Neuronal stem cell (in vitro differentiated cells): ENCODE measurements around the gene PLXNB3.
"Not testable (repeated sequence)": the region's sequence is repeated elsewhere in the genome, so short reads cannot be mapped to it uniquely, and the experiment has no call there.

Experiments
- DNase-seq: peaks from one replicate; pipeline ENCODE4 v3.0.0-alpha.2; 2013; ENCODE audit warnings: low spot score
- H2AFZ ChIP-seq: one replicate; pipeline ENCODE4 v1.6.1; 2013; ENCODE audit warnings: mild to moderate bottlenecking, low read length, inconsistent platforms
- H2AK5ac ChIP-seq: 2 replicates; pipeline ENCODE4 v1.6.1; 2013; ENCODE audit warnings: low read depth, mild to moderate bottlenecking, inconsistent platforms, low read length, moderate library complexity, mixed read lengths
- H2BK120ac ChIP-seq: 2 replicates; pipeline ENCODE4 v1.6.1; 2013; ENCODE audit warnings: low read depth, mild to moderate bottlenecking, inconsistent platforms, low read length, moderate library complexity, mixed read lengths
- H2BK12ac ChIP-seq: one replicate; pipeline ENCODE4 v1.6.1; 2013; ENCODE audit warnings: low read length, inconsistent platforms
- H2BK15ac ChIP-seq: 2 replicates; pipeline ENCODE4 v1.6.1; 2013; ENCODE audit warnings: mild to moderate bottlenecking, low read length, inconsistent platforms, mixed read lengths
- H2BK5ac ChIP-seq: one replicate; pipeline ENCODE4 v1.6.1; 2013; ENCODE audit warnings: inconsistent platforms, mild to moderate bottlenecking, low read length, moderate library complexity
- H3K14ac ChIP-seq: one replicate; pipeline ENCODE4 v1.6.1; 2013; ENCODE audit warnings: low read length, inconsistent platforms
- H3K18ac ChIP-seq: 2 replicates; pipeline ENCODE4 v1.6.1; 2013; ENCODE audit warnings: low read length, inconsistent platforms
- H3K23ac ChIP-seq: 2 replicates; pipeline ENCODE4 v1.6.1; 2013; ENCODE audit warnings: low read depth, mild to moderate bottlenecking, mixed read lengths, low read length, inconsistent platforms; ENCODE audit not compliant: poor library complexity
- H3K27ac ChIP-seq: replicated peaks from 3 replicates; pipeline ENCODE4 v1.5.1; 2013; ENCODE audit warnings: low read length, inconsistent platforms
- H3K27me3 ChIP-seq, 3 experiments: 2 replicates each; pipeline ENCODE4 v1.6.1; 2013; ENCODE audit warnings: low read length in 3 of 3, mild to moderate bottlenecking in 2 of 3, inconsistent platforms in 1 of 3, low read depth in 1 of 3, mixed read lengths in 1 of 3, moderate library complexity in 1 of 3; ENCODE audit not compliant: control insufficient read depth in 3 of 3, insufficient read depth in 3 of 3
- H3K36me3 ChIP-seq, 2 donors: replicated peaks in 1 of 2; 2 replicates each; pipeline ENCODE4 v1.6.1; 2013; ENCODE audit warnings: low read length in 2 of 2; ENCODE audit not compliant: control insufficient read depth in 2 of 2, insufficient read depth in 2 of 2
- H3K4ac ChIP-seq: 2 replicates; pipeline ENCODE4 v1.6.1; 2013; ENCODE audit warnings: inconsistent platforms, mild to moderate bottlenecking, low read length, moderate library complexity
- H3K4me1 ChIP-seq, 2 donors: 1 replicate in 1 of 2; 2 replicates in 1 of 2; pipeline ENCODE4 v1.6.1; 2013; ENCODE audit warnings: low read length in 2 of 2, low read depth in 1 of 2; ENCODE audit not compliant: control insufficient read depth in 2 of 2, insufficient read depth in 1 of 2
- H3K4me2 ChIP-seq: one replicate; pipeline ENCODE4 v1.6.1; 2013; ENCODE audit warnings: mild to moderate bottlenecking, low read length, inconsistent platforms; ENCODE audit not compliant: insufficient read depth, poor library complexity, severe bottlenecking
- H3K4me3 ChIP-seq, 2 donors: 2 replicates each; pipeline ENCODE4 v1.5.1; 2013; ENCODE audit warnings: low read length in 2 of 2, mild to moderate bottlenecking in 2 of 2, inconsistent platforms in 1 of 2, moderate library complexity in 1 of 2
- H3K79me1 ChIP-seq: one replicate; pipeline ENCODE4 v1.6.1; 2013; ENCODE audit warnings: low read depth, mild to moderate bottlenecking, inconsistent platforms, low read length, moderate library complexity
- H3K9ac ChIP-seq: one replicate; pipeline ENCODE4 v1.6.1; 2013; ENCODE audit warnings: mild to moderate bottlenecking, low read depth, low read length, inconsistent platforms; ENCODE audit not compliant: poor library complexity
- H3K9me3 ChIP-seq, 2 donors: replicated peaks in 1 of 2; 2 replicates each; pipeline versions ENCODE3 to v1.6.1; 2013; ENCODE audit warnings: low read length in 2 of 2, mild to moderate bottlenecking in 2 of 2, inconsistent platforms in 1 of 2, low read depth in 1 of 2, mixed read lengths in 1 of 2, moderate library complexity in 1 of 2; ENCODE audit not compliant: control insufficient read depth in 2 of 2, insufficient read depth in 1 of 2
- H4K8ac ChIP-seq: one replicate; pipeline ENCODE4 v1.6.1; 2013; ENCODE audit warnings: low read depth, mild to moderate bottlenecking, inconsistent platforms, low read length, moderate library complexity
- H4K91ac ChIP-seq: one replicate; pipeline ENCODE4 v1.6.1; 2013; ENCODE audit warnings: low read length, low read depth, mild to moderate bottlenecking, inconsistent platforms; ENCODE audit not compliant: poor library complexity
- WGBS, 2 donors: extraction: QIAGEN DNeasy Blood & Tissue Kit; methylation state at CpG; one replicate each; pipeline ENCODE4 v1.1.7; 2013; ENCODE audit warnings: missing lambda C conversion rate in 2 of 2, mixed read lengths in 1 of 2; ENCODE audit not compliant: insufficient read length in 2 of 2, insufficient replicate concordance in 1 of 2; ENCODE audit errors: extremely low coverage in 2 of 2; 5-methylcytosine and 5-hydroxymethylcytosine counted together

The PLXNB3 gene

DNA sequence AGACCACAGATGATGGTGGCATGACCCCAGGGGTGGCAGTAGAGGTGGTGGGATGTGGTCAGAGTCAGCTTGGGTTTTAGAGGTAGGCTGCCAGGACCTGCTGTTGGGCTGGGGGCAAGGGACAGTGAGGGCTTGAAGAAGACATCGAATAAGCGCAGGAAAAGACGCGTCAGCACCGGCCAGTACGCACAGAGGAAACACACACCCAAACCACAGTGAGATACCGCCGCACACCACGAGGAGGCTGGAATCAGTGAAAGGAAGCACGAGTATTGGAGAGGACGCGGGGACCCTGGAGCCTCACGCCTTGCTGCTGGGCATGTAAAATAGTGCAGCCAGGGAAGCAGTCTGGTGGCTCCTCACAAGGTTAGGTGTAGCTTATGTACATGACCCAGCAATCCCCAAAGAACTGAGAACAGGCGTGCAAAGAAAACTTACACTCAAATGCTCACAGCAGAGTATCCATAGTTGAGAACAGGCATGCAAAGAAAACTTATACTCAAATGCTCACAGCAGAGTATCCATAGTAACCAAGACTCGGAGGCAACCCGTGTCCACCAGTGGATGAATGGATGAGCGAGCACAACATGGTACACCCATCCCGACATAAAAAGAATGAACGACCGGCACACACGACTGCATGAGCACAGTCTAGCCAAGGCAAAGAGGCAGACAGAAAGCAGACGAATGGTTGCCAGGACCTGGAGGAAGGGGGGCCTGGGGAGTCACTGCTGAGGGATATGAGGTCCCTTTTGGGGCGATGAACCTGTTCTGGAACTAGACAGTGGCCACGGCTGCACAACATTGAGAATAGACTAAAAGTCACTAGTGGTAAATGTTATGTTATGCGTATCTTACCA is 53.0 kb downstream of the PLXNB3 start:
- H3K9ac ChIP-seq: no peak overlapping the region
- no peak overlapping the region for H2AK5ac ChIP-seq
- no peak overlapping the region for H2AFZ ChIP-seq
- DNase-seq: no peak
- H3K4me3 ChIP-seq: no peak overlapping the region
- no peak overlapping the region for H2BK15ac ChIP-seq
- no peak overlapping the region for H3K4me2 ChIP-seq
- no peak overlapping the region for H3K4ac ChIP-seq
- no peak overlapping the region for H2BK12ac ChIP-seq
- H4K91ac ChIP-seq: no peak overlapping the region
- no peak overlapping the region for H3K18ac ChIP-seq
- peaks cover 0 to 17% (median 0%) of the 10 kb centered on the region in 3 experiments for H3K27me3 ChIP-seq
- no peak overlapping the region for H4K8ac ChIP-seq
- H3K27ac ChIP-seq: no peak overlapping the region
- H3K14ac ChIP-seq: no peak overlapping the region
- no peaks in the 10 kb centered on the region for H3K79me1 ChIP-seq
- H3K9me3 ChIP-seq: peaks cover 0 to 4% of the 10 kb centered on the region in 2 donors
- H2BK5ac ChIP-seq: no peak overlapping the region
- no peak overlapping the region for H3K23ac ChIP-seq
- no peak overlapping the region for H2BK120ac ChIP-seq
- no CpG with 5 or more reads among the region's 25 CpGs for WGBS, 2 donors
- peaks cover 0 to 2% of the 10 kb centered on the region in 2 donors for H3K36me3 ChIP-seq
- H3K4me1 ChIP-seq: peaks cover 12% of the 10 kb centered on the region in 2 donors

DNA sequence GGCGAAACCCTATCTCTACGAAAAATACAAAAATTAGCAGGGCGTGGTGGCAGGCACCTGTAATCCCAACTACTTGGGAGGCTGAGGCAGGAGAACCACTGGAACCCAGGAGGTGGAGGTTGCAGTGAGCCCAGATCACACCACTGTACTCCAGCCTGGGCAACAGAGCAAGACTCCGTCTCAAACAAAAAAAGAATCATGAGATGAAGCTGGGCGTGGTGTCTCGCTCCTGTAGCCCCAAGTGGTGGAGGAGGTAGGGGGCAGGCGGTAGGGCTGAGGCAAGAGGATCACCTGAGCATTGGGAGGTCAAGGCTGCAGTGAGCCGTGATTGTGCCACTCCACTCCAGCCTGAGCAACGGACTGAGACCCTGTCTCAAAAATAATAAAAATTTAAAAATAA is 54.0 kb downstream of the PLXNB3 start:
- not testable (repeated sequence) for H3K18ac ChIP-seq, H2AK5ac ChIP-seq, H2BK15ac ChIP-seq, H2BK120ac ChIP-seq, H3K79me1 ChIP-seq, H2BK12ac ChIP-seq, H3K9me3 ChIP-seq, H3K14ac ChIP-seq, H3K27ac ChIP-seq, H3K4me1 ChIP-seq, H3K9ac ChIP-seq, H2AFZ ChIP-seq, H3K4me2 ChIP-seq, H3K23ac ChIP-seq, H3K36me3 ChIP-seq, H2BK5ac ChIP-seq, H3K4ac ChIP-seq, H3K4me3 ChIP-seq, H4K91ac ChIP-seq, H4K8ac ChIP-seq, DNase-seq
- WGBS, 2 donors: no CpG with 5 or more reads among the region's 9 CpGs
- H3K27me3 ChIP-seq: peaks cover 0 to 17% (median 0%) of the 10 kb centered on the region in 3 experiments

DNA sequence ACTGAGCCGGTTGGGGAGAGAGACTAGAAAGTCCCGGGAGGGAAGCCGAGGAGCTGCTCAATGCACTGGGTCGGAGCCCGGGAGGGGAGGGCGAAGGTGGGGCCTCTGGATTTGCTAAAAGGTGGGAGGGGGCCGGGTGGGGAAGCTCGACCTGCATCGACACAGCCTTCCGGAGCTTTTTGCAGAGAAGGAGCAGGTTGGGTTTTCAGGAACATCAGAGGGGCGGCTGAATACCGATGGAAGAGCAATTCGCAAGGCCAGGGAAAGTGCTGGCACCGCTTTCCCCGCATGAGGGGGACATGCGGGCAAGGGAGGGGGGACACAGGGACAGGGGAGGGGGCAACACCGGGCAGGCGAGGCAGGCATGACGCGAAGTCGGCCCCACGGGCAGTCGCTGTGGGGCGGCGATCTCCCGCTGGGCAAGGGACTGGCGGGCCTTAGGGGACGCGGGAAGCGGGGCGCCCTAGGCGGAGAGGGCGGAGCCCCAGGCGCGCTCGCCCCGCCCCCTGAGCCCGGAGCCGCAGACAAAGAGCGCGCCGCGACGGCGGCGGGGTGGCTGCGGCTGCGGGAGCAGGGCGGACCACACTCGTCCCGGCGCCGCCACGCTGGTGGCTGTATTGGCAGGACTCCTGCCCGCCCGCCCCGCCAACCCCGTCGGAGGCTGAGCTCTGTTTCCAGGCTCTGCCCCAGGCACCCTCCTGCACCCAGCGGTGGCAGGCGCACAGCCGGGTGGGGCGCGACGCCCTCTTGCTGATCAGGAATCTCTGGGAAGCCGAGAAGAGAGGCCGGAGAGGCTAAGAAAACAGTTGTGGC is 54.7 kb downstream of the PLXNB3 start:
- H3K79me1 ChIP-seq: no peaks in the 10 kb centered on the region
- no peak overlapping the region for H2AFZ ChIP-seq
- H3K4me3 ChIP-seq: peak overlapping the region in 1 of 2 donors; percentile 73
- peaks cover 0 to 12% (median 0%) of the 10 kb centered on the region in 3 experiments for H3K27me3 ChIP-seq
- H3K36me3 ChIP-seq: peaks cover 0 to 2% of the 10 kb centered on the region in 2 donors
- no CpG with 5 or more reads among the region's 67 CpGs for WGBS, 2 donors
- H2BK5ac ChIP-seq: no peak overlapping the region
- no peak overlapping the region for H3K4ac ChIP-seq
- peak; percentile 54 for DNase-seq
- no peaks in the 10 kb centered on the region for H3K9me3 ChIP-seq
- H3K18ac ChIP-seq: peak overlapping the region; percentile 94
- H3K4me2 ChIP-seq: peak overlapping the region; percentile 77
- H2BK12ac ChIP-seq: peak overlapping the region; percentile 84
- H3K9ac ChIP-seq: peak overlapping the region; percentile 84
- H2BK120ac ChIP-seq: no peak overlapping the region
- no peak overlapping the region for H3K14ac ChIP-seq
- no peak overlapping the region for H3K23ac ChIP-seq
- no peak overlapping the region for H4K8ac ChIP-seq
- no peak overlapping the region for H3K27ac ChIP-seq
- H2AK5ac ChIP-seq: no peak overlapping the region
- H2BK15ac ChIP-seq: no peak overlapping the region
- no peak overlapping the region for H4K91ac ChIP-seq
- peaks cover 5 to 6% of the 10 kb centered on the region in 2 donors for H3K4me1 ChIP-seq
